ENCODE results near the gene CNTN6. TPM values are rescaled to one million over a fixed set of nuclear protein-coding genes. Genes with fewer than 3 reads are reported as not detected.

The CNTN6 gene
- total RNA-seq, 1 experiment from 2014 or later, result not detected

GRCh38 chr3:1093217-1093616, 393 bp downstream of the CNTN6 start (continued):
- TF ChIP-seq, protein P1, sequence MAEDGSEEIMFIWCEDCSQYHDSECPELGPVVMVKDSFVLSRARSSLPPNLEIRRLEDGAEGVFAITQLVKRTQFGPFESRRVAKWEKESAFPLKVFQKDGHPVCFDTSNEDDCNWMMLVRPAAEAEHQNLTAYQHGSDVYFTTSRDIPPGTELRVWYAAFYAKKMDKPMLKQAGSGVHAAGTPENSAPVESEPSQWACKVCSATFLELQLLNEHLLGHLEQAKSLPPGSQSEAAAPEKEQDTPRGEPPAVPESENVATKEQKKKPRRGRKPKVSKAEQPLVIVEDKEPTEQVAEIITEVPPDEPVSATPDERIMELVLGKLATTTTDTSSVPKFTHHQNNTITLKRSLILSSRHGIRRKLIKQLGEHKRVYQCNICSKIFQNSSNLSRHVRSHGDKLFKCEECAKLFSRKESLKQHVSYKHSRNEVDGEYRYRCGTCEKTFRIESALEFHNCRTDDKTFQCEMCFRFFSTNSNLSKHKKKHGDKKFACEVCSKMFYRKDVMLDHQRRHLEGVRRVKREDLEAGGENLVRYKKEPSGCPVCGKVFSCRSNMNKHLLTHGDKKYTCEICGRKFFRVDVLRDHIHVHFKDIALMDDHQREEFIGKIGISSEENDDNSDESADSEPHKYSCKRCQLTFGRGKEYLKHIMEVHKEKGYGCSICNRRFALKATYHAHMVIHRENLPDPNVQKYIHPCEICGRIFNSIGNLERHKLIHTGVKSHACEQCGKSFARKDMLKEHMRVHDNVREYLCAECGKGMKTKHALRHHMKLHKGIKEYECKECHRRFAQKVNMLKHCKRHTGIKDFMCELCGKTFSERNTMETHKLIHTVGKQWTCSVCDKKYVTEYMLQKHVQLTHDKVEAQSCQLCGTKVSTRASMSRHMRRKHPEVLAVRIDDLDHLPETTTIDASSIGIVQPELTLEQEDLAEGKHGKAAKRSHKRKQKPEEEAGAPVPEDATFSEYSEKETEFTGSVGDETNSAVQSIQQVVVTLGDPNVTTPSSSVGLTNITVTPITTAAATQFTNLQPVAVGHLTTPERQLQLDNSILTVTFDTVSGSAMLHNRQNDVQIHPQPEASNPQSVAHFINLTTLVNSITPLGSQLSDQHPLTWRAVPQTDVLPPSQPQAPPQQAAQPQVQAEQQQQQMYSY (CRISPR knock-in tag; IDR thresholded peaks at IDR 0.05), result no peak
- TF ChIP-seq, protein P2, sequence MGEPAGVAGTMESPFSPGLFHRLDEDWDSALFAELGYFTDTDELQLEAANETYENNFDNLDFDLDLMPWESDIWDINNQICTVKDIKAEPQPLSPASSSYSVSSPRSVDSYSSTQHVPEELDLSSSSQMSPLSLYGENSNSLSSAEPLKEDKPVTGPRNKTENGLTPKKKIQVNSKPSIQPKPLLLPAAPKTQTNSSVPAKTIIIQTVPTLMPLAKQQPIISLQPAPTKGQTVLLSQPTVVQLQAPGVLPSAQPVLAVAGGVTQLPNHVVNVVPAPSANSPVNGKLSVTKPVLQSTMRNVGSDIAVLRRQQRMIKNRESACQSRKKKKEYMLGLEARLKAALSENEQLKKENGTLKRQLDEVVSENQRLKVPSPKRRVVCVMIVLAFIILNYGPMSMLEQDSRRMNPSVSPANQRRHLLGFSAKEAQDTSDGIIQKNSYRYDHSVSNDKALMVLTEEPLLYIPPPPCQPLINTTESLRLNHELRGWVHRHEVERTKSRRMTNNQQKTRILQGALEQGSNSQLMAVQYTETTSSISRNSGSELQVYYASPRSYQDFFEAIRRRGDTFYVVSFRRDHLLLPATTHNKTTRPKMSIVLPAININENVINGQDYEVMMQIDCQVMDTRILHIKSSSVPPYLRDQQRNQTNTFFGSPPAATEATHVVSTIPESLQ (CRISPR knock-in tag; IDR thresholded peaks at IDR 0.05), result no peak
- TF ChIP-seq, protein P3, sequence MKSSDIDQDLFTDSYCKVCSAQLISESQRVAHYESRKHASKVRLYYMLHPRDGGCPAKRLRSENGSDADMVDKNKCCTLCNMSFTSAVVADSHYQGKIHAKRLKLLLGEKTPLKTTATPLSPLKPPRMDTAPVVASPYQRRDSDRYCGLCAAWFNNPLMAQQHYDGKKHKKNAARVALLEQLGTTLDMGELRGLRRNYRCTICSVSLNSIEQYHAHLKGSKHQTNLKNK (CRISPR knock-in tag; IDR thresholded peaks at IDR 0.05), result no peak
- TF ChIP-seq NFATC4 (CRISPR knock-in tag; IDR thresholded peaks at IDR 0.05), result no peak
- no peak for TF ChIP-seq ZNF396 (CRISPR knock-in tag; IDR thresholded peaks at IDR 0.05; ENCODE audit: borderline replicate concordance)
- TF ChIP-seq ATF2 (CRISPR knock-in tag; IDR thresholded peaks at IDR 0.05; ENCODE audit: borderline replicate concordance, low read depth), result no peak
- no peak for TF ChIP-seq CTCF (IDR thresholded peaks at IDR 0.05)

GRCh38 chr3:1103525-1103924, 10.7 kb downstream of the CNTN6 start:
- CTCF ChIA-PET, result no interaction called here
- Mint-ChIP-seq H3K27me3 (ENCODE audit: low read depth) (no peaks in the 10 kb centered on the region; the same call in 1 of the 2 replicates), H3K4me3 (no peak overlapping the region), H3K36me3 (peaks cover 46% of the 10 kb centered on the region), H3K27ac (no peak overlapping the region), H3K4me1 (no peaks in the 10 kb centered on the region), H3K9me3 (peaks cover 56% of the 10 kb centered on the region)
- TF ChIP-seq, protein P1 (CRISPR knock-in tag; IDR thresholded peaks at IDR 0.05), result no peak
- TF ChIP-seq KAT7 (CRISPR knock-in tag; IDR thresholded peaks at IDR 0.05; ENCODE audit: borderline replicate concordance), result no peak
- TF ChIP-seq ERG (CRISPR knock-in tag; IDR thresholded peaks at IDR 0.05), result no peak
- TF ChIP-seq ZNF138 (CRISPR knock-in tag; conservative IDR thresholded peaks at IDR 0.05), result no peak
- TF ChIP-seq TEAD4 (CRISPR knock-in tag; IDR thresholded peaks at IDR 0.05), result no peak
- TF ChIP-seq E2F4 (CRISPR knock-in tag; IDR thresholded peaks at IDR 0.05; ENCODE audit: borderline replicate concordance, low read depth), result no peak
- TF ChIP-seq SMAD4 (CRISPR knock-in tag; IDR thresholded peaks at IDR 0.05), result no peak
- TF ChIP-seq, protein P4, sequence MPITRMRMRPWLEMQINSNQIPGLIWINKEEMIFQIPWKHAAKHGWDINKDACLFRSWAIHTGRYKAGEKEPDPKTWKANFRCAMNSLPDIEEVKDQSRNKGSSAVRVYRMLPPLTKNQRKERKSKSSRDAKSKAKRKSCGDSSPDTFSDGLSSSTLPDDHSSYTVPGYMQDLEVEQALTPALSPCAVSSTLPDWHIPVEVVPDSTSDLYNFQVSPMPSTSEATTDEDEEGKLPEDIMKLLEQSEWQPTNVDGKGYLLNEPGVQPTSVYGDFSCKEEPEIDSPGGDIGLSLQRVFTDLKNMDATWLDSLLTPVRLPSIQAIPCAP (CRISPR knock-in tag; IDR thresholded peaks at IDR 0.05), result no peak
- no peak for TF ChIP-seq RELA (CRISPR knock-in tag; IDR thresholded peaks at IDR 0.05; ENCODE audit: borderline replicate concordance)
- ATAC-seq (no peak), DNase-seq (ENCODE audit: low spot score) (no peak)
- POLR2A ChIA-PET, result no interaction called here
